GM18517 (cell line): ENCODE measurements around the gene MGARP.

Experiments
- ATAC-seq: cut with Tn5 transposase; IDR thresholded peaks from one replicate; pipeline ENCODE4 v1.9.1; 2021; ENCODE audit warnings: mild to moderate bottlenecking, moderate library complexity; ENCODE audit not compliant: unreplicated experiment

The MGARP gene

DNA sequence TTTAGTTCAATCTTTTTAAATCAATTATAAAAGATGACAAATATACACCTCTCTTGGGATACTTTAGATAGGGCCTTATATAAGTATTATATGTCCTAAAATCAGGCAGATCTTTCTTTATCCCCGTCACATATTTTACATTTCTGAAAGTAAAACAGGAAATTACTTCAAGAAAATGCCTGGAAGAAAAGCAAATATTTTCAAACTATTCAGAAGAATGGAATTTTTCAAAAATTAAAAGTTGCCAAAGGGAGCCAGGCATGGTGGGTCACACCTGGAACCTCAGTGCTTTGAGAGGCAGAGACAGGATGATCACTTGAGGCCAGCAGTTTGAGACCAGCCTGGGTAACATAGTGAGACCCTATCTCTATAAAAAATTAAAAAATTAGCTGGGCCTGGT is 34.4 kb downstream of the MGARP start:
- ATAC-seq, result no peak

DNA sequence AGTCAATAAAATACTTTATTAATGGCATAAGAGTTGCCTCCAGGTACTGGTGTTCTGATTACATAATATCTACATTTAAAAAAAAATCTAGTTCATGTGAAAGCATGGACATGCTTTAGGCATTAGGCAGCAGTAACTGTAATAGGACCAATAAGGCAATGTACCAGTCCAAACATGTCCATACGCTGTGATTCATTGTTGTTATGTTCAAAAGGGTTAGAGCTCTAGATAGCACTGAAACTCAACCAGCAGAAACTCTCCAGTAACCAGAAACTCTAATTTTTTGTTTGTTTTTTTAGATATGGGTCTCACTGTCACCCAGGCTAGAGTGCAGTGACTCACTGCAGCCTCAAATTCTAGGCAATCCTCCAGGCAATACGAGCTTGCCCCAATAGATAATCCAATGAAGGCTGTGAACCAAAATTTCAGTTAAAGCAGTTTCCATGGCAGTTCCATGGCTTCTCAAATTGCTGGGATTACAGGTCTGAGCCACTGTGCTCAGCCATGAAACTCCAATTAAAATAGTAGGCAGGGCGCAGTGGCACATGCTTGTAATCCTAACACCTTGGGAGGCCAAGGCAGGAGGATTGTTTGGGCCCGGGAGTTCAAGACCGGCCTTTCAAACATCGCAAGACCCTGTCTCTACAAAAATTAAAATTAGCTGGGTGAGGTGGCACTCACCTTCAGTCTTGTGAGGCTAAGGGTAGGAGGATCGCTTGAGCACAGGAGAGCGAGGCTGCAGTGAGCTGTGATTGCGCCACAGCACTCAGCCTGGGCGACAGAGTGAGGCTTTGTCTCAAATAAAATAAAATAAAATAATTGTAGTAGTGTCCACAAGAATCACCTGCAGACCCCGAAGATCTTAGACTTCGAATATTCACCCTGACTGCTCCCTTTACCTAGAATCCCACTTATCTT is 36.3 kb downstream of the MGARP start:
- ATAC-seq, result no peak

DNA sequence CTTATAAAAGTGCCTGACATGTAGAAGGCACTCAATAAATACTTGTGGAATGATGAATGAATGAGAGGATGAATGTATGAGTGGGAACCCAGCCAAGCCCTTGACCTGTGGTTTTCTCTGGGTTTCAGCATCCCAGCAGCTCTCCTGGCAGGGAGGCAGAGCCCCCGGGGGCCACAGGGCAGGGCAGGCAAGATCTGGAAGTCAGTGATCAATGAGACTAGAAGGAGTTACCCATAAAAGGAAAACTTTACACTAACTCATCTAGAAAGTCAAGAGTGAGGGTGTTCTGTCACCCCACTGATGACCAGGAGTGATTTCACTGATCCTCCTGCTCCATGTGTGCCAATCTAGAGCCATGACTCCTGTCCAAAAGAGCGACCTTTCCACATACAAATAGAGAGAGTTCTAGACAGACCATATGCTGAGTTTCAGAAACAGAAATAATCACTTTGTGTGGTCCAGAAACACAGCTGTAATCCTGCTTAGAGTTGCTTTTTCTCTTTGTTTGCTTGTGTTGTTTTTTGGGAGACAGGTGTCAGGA is 37.4 kb downstream of the MGARP start:
- no peak for ATAC-seq

DNA sequence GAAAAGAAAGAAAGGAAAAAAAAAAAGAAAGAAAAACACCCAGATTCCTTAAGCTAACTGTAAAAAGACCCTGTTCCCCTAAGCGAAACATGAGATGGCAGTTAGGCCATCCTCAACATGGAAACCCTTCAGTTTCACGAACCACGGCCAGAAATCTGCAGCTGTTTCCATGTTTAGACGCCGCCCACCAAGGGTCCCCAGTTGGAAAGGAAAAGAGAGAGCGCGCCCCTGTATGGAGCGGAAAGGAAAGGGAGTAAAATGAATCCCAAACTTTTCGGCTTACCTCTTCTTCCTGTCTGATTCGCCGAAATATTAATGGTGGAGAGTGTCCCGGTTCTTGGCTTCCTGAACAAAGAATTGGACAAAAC is 38.3 kb downstream of the MGARP start:
- ATAC-seq, result no peak

DNA sequence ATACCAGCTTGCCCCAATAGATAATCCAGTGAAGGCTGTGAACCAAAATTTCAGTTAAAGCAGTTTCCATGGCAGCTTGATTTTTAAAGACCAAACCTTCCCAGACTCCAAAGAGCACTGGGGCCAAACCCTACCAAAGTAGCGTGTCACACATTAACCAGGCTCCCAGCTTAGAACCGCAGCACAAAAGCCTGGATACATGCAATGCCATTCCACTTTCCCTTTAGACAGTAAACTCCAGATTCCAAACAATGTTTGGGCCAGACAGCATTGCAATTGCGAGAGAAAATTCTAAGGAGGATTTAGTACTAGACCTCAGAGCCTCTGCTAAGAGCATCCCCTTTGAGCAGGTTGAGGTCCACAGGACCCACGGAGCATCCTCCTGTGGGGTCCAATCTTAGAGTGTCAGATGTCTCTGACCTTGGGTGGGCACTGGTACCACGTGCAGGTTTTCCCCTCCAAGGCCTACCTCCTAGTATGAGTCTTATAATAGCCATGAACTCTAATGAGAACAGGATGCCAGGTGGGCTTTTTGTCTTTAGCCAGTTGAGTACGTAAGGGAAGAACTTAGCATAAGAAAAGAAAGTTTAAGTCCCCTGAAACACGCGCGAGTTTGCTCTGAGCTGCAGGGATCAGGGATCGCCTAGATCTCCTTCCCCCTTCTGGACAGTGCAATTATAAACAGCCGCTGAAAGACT is 38.8 kb downstream of the MGARP start:
- ATAC-seq, result no peak

DNA sequence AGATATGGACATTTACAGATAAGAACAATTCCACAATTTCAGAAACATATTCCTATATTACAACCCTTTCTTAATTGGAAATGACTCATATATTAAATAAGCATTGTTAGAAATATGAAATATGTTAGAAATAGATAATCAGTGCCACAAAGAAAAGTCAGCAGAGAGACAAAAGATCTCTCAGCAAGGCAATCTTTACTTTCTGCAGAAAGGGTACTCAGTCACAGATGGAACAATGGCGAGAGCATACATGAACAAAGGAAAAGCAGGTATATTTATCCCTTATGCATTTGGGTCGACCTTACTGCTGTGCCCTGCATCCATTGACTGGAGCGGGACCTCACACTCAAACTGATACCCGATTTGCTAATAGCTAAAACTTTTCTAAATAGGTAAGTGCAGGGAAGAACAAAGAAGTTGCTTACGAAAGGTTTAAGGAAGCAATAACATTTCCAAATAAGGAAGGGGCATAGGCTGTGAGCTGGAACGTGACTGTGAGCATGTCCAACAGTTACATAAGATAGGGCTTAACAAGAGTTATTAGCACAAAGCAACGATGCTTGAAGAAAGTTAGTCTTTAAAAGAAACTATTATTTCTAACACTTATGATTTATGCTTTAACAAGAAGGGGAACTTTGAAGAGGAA is 40.8 kb downstream of the MGARP start:
- no peak for ATAC-seq

DNA sequence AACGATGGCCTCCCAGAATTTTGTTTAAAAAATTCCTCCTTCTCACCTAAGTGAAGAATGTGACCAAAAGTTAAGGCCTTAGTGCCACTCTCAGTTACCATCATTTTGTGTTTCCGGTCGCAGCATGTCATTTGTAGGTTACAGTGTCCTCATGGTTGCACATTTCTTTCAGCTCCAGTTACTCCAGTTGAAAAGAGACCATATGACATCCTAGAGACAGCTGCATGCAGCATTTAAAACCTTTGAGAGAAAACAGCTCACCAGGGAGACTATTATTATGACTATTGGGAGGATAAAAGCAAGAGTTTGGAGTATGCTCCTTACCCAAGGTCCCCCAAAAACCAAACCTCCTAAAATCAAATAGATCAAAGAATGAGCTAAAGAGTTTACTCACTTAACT is 45.8 kb downstream of the MGARP start:
- ATAC-seq, result no peak

DNA sequence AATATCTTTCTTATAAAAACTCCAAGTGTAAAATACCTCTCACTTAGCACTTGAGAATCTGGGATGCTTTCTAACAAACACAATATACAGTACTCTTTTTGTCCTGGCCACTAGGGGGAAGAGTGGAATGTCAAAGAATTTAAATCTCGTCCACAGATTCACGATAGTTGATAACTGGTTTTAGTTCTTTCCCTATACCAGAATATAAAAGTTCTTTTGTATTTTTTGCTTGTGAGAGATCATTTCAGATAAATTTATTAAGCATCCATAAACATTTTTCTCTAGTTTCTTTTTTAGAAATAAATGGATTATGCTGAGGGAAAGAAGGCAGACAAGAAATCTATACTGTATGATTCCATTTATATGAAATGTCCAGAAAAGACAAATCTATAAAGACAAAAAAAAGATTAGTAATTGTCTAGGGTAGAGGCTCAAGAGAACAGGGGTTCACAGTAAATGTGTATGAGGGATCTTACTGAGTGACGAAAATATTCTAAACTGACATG is 50.4 kb downstream of the MGARP start:
- no peak for ATAC-seq

DNA sequence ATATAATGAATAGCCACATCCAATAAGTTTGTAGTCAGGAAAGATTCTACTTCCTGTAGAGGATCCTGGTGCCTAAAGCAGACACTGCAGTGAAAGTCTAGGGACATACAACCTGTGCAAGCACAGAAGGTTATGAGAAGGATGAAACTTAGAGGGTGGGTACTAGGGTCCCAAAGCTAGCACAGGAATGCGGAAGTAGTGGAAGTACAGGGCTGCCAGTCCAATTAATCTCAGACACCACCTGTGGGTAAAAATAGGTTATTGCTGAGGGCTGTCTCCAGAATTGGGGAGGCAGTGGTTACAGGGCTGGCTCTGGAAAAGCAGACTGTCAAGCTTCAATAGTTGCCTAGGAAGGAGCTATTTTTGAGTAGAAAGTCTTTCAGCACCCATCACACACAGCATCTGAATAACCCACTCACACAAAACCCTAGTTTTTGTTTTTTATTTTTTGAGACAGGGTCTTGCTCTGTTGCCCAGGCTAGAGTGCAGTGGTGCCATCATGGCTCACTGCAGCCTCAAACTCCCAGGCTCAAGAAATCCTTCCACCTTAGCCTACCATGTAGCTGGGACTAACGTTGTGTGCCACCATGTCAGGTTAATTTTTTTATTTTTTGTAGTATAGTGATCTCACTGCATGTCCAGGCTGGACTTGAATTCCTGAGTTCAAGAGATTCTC is 52.2 kb downstream of the MGARP start:
- peak; percentile 53 for ATAC-seq

DNA sequence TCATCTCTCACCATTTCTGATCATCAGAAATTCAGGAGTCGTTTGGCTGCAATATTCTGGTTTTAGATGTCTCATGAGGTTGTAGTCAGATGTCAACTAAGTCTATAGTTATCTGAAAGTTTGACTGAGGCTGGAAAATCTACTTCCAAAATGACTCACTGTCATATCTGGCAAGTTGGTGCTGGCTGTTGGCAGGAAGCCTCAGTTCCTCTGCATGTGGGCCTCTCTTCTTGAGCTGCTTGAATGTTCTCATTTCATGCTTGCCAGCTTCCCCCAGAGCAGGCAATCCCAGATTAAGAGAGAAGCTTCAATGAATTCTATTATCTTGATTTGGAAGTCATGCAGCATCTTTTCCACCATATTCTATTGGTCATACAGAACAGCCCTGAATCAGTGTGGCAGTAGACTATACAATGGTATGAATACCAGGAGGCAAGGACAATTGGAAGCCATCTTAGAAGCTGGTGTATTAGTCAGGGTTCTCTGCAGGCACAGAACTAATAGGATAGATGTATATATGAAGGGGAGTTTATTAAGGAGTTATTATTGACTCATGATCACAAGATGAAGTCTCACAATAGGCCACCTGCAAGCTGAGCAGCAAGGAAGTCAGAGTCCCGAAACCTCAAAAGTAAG is 56.2 kb downstream of the MGARP start:
- ATAC-seq, result no peak

DNA sequence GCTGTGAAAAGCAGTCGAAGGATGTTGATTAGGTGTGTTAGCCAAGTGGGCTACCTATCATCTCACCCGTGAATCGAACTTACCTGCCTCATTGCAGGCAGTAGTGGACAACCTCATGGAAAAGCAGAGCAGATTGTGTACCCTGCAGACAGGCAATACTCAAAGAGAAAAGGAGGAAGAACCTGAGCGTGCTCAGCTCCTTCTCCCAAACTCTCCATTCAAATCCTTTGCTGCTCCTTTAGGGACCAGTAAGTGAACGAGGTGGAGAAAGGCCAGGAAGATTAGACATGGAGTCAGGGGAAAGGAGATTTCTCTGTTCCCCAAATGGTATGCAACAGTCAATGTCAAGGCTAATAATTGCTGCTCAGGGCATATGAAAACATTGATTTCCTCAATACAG is 57.8 kb downstream of the MGARP start:
- no peak for ATAC-seq

DNA sequence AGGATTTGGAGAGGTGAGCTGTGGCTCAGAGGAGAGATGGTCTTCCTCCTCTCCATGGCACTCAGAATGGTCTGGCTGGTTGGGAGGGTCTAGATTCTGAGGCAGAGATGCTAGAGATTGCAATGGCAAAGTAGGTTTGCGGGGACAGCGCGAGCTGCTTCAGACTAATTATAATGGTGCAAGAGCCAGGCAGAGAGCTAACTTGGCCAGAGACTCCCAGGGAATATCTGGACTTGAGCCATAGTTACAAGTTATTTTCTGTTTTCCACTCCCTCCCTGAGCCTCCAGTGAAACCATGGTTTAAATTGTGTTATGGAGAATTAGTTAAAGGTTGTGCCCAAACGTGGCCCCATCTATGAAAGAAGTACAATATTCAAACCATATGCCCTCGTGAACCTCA is 58.3 kb downstream of the MGARP start:
- no peak for ATAC-seq

DNA sequence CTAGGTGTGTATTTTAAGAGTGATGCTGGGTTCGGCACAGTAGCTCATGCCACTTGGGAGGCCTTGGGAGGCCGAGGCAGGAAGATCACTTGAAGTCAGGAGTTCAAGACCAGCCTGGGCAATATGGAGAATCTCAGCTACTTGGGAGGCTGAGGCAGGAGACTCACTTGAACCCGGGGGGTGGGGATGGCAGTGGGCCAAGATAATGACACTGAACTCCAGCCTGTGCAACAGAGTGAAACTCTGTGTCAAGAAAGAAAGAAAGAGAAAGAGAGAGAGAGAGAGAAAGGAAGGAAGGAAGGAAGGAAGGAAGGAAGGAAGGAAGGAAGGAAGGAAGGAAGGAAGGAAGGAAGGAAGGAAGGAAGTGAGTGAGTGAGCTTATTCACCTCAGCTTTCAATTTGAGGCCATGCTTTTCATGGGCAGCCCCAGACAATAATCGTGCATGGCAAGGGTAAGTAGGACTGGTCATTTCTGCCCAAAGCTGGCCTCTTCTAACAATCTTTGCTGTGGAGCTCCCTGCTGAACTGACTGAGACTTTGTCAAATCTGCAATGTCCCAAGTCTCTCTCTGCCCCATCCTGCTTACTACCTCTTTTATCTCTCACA is 60.5 kb downstream of the MGARP start:
- ATAC-seq, result no peak
